GM08714 (cell line): ENCODE results near the gene METAP1.
"Not testable (repeated sequence)": the region's sequence is repeated elsewhere in the genome, so short reads cannot be mapped to it uniquely, and the experiment has no call there.

Source experiments
- H3K4me3 ChIP-seq: fragments of 200-500 bp; sonication (Bioruptor generic); 2 replicates; pipeline ENCODE4 v1.5.1; 2014; ENCODE audit warnings: mild to moderate bottlenecking, low read length, inconsistent platforms
- ZNF274 ChIP-seq: IDR thresholded peaks from 2 replicates; pipeline ENCODE4 v1.6.1; 2012; ENCODE audit warnings: mild to moderate bottlenecking, low read depth, low read length

Gene METAP1

GRCh38 chr4:99088481-99089365, 93.2 kb downstream of the METAP1 start, which contains the start of gene ADH5:
Gene ADH5, minus strand, starts transcription at chr4:99088788. Its CDS starts 88 bp downstream, at chr4:99088700.
- TF ChIP-seq ZNF274: no peak
- H3K4me3 ChIP-seq: peak within 1 kb of the TSS; percentile 98

DNA sequence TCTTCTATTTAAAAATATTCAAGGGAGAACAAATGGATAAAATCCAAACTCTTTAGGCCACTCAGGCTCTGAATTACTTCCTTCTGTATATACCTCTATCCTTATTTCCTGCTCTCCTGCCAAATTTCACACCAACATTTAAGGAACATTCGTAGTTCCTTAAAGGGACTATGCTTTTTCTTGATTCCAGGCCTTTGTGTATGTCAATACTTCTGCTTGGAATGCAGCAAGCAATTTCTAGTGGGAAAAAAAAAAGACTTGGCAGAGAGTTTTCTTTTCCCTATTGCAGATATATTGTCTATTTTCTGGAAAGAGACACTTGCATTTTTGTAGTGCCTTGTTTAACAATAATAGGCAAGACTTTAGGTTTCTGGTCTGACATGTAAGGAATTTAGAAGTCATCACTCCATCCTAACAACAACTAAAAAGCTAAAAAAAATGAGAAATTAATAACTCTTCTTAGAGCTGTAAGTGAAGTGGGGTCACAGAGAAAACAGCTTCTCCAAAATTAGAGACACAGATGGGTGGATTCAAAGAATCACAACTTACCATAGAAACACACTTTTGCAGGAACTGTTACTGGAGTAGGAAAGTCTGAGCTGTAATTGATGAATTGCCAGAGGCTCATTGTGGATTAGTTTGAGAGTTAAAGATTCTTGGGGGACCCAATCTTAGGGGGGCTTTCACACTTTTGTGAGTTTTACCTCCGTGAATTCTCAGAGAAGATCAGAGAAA, 95.1 kb downstream of the METAP1 start:
- no peak for TF ChIP-seq ZNF274

GRCh38 chr4:99091216-99091575, 95.7 kb downstream of the METAP1 start:
- no peak for TF ChIP-seq ZNF274
- H3K4me3 ChIP-seq: no peak overlapping the region

More for the DNA sequence above, 95.1 kb downstream of the METAP1 start:
- no peak overlapping the region for H3K4me3 ChIP-seq

- H3K4me3 ChIP-seq: not testable (repeated sequence)
Observed at GRCh38 chr4:99091841-99092240, 96.3 kb downstream of the METAP1 start.

GRCh38 chr4:99099311-99099710, 103.8 kb downstream of the METAP1 start:
- no peak for TF ChIP-seq ZNF274
- H3K4me3 ChIP-seq: no peak overlapping the region

GRCh38 chr4:99099814-99100213, 104.3 kb downstream of the METAP1 start:
- H3K4me3 ChIP-seq: not testable (repeated sequence)

DNA sequence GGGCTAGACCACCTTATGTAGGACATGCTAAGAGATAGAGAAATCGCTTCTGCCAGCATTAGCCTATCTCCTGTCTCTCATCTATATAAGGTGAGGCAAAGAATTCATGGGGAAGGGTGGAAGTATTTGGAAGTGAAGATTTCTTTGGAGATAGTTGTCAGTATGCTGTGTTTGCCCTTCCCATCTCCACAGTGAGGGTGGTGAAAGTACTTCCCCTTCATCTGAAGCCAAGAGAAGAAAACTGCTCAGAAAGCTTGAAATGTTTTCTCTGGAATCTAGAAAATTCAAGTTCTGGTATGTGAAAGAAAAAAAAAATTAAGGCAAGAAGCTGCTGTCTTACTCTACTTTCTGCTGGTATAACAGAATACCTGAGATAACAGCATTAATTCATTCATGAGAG, 105.4 kb downstream of the METAP1 start:
- TF ChIP-seq ZNF274: no peak
- H3K4me3 ChIP-seq: no peak overlapping the region

DNA sequence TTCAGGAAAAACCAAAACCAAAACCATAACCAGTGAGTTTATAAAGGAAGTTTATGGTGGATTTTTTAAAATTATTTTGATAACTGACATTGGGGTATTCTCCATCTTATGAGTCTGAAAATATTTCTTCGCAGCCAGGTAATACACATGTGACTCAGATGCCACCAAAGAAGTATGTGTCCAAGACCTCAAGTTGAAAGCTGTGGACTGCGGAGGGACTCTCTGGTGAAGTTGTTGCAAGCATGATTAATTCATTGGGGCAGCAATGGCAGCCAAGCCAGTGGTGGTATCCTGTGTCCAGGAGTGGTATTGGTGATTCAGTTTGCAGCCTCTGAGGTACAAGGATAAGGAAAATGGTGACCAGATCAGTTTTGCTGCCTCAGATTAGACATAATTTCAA, 107.1 kb downstream of the METAP1 start:
- TF ChIP-seq ZNF274: no peak
- H3K4me3 ChIP-seq: no peak overlapping the region

- no peak for TF ChIP-seq ZNF274
- H3K4me3 ChIP-seq: no peak overlapping the region
Observed at GRCh38 chr4:99103166-99103565, 107.6 kb downstream of the METAP1 start.

DNA sequence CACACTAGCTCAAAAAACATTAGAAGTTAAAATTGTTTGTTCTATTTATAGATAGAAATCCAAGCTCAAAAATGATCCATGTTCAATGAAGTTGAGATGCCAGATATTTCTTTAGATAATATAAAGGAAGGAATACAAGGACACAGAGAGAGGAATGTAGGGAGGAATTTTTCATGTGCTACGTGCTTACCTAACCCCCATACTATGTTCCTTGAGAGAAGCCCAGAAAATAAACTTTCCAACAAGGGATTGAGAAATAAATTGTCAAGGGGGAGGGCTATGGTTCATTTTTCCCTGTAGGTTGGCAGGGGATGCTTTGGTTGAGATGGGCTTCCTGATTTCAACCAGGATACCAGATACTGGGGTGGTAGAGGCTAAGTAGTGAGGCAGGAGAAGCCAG, 108.6 kb downstream of the METAP1 start:
- no peak overlapping the region for H3K4me3 ChIP-seq
- TF ChIP-seq ZNF274: no peak

DNA sequence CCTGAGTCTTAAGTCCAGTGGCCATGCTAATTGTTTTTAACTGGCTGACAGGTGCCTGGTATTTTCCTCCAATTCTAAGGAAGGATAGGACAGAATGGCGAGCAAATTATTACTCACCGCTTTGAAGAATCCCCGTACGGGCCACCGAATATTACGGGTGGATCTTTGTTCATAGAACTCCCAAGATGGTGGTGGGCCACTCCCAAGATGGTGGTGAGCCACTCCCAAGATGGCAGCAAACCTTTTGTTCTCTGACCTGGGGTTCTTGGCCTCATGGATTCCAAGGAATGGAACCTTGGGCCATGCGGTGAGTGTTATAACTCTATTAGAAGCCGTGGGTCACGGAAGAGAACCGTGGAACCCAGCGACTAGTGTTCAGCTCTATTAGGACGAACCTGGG, 113.8 kb downstream of the METAP1 start:
- H3K4me3 ChIP-seq: not testable (repeated sequence)
